HT1080 (cell line): ENCODE data around the gene ZFPM1. TPM values are rescaled to one million over a fixed set of nuclear protein-coding genes. Genes with fewer than 3 reads are reported as not detected.

ENCODE experiments used
- DNase-seq: peaks from one replicate; pipeline ENCODE4 v3.0.0-alpha.2; 2015; ENCODE audit warnings: low read depth
- total RNA-seq: library from RNA; depleted of rRNA; stranded (reverse); fragments of >200 nt; shearing (Covaris generic); gene quantifications from 2 replicates; pipeline ENCODE4 v1.2.3, GENCODE V29; 2014

ZFPM1 gene
- total RNA-seq, 1 experiment from 2014 or later = 1.9 TPM

- DNase-seq = no peak
Measured at GRCh38 chr16:88417684-88418476, 35.2 kb upstream of the ZFPM1 start.

GRCh38 chr16:88418869-88419268 lies 34.2 kb upstream of the ZFPM1 start:
- no peak for DNase-seq

GRCh38 chr16:88419790-88420189 lies 33.3 kb upstream of the ZFPM1 start:
- no peak for DNase-seq

DNA sequence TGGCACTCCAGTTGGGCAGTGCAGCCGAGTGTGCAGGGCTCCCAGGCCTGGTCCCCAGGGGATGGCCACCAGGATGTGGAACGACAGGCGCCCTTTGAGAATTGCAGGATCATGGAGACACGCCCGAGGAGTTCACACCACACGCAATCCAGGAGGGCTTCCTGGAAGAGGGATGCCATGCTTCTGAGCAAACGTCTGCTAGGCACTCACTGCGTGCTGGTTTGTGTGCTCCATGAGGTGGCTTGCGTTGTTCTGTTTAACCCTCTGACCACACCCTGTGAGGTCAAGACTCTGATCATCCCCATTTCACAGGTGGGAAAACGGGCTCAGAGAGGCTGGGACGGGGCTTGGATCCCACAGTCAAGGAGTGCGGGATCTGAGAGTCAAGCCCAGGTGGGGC lies 32.6 kb upstream of the ZFPM1 start:
- DNase-seq = no peak

- no peak for DNase-seq
Measured at GRCh38 chr16:88421301-88421700, 31.8 kb upstream of the ZFPM1 start.

DNA sequence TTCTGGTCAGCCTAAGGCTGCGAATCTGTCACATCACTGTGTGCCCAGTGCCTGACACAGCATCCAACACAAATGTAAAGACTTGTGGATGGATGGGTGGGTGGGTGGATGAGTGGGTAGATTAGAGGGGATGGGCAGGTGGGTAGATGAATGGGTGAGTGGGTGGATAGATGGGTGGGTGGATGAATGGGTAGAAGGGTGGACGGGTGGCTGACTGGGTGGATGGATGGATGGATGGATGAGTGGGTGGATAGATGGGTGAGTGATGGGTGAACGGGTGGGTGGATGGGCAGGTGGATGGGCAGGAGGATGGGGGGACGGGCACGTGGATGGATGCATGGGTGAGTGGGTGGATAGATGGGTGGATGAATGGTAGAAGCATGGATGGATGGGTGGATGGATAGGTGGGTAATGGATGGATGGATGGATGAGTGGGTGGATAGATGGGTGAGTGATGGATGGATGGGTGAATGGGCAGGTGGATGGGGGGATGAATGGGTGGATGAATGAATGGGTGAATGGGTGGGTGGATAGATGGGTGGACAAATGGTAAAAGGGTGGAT lies 31.1 kb upstream of the ZFPM1 start:
- no peak for DNase-seq

GRCh38 chr16:88422733-88423447 lies 30.2 kb upstream of the ZFPM1 start:
- no peak for DNase-seq

- no peak for DNase-seq
Measured at GRCh38 chr16:88423448-88423850, 29.6 kb upstream of the ZFPM1 start.

- DNase-seq = no peak
Measured at GRCh38 chr16:88424587-88425235, 28.4 kb upstream of the ZFPM1 start.

DNA sequence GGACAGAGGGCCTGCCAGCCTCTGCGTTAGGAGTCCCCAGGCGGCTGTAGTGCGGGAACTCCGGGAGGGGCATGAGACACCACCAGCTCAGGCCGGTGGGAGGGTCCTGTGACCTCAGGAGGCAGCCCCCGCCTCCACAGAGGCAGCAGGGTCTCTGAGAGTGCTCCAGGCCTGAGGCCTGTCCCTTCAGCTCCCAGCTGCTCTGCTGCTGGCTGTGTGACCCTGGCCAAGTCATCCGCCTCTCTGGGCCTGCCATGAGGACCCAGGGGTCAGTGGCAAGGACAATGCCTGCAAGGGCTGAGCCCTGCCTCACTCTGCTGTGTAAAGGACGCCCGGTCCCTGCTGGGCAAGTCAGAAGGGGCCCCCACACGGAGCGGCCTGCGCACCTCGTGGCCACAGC lies 27.1 kb upstream of the ZFPM1 start:
- no peak for DNase-seq

- no peak for DNase-seq
Measured at GRCh38 chr16:88427376-88427775, 25.7 kb upstream of the ZFPM1 start.

DNA sequence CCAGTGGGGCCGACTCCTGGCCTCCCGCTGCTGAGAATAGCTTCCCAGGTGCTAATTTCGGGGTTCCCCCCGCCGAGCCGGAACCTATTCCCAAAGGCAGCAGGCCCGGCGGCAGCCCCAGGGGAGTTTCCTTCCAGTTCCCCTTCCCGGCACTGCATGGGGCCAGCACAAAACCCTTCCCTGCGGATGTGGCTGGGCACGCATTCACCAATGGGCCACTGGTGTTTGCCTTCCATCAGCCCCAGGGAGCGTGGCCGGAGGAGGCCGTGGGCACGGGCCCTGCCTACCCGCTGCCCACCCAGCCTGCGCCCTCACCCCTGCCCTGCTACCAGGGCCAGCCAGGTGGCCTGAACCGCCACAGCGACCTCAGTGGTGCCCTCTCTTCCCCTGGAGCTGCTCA lies 24.9 kb upstream of the ZFPM1 start:
- DNase-seq = no peak

DNA sequence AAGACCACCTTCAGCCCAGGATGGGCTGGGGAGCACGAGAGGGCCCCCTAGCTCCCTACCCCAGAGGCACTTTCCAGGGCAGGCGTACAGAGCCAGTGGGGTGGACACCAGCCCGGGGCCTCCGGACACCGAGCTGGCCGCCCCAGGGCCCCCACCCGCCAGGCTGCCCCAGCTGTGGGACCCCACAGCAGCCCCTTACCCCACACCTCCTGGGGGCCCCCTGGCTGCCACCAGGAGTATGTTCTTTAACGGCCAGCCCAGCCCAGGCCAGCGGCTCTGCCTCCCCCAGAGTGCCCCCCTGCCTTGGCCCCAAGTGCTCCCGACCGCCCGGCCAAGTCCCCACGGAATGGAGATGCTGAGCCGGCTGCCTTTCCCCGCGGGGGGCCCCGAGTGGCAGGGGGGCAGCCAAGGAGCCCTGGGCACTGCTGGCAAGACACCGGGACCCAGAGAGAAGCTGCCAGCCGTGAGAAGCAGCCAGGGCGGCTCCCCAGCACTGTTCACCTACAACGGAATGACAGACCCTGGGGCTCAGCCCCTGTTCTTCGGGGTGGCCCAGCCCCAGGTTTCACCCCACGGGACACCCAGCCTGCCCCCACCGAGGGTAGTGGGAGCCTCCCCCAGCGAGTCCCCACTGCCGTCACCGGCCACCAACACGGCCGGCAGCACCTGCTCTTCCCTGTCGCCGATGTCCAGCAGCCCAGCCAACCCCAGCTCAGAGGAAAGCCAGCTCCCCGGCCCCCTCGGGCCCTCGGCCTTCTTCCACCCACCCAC lies 24.3 kb upstream of the ZFPM1 start:
- DNase-seq = no peak

GRCh38 chr16:88429387-88430184 lies 23.5 kb upstream of the ZFPM1 start:
- no peak for DNase-seq

DNA sequence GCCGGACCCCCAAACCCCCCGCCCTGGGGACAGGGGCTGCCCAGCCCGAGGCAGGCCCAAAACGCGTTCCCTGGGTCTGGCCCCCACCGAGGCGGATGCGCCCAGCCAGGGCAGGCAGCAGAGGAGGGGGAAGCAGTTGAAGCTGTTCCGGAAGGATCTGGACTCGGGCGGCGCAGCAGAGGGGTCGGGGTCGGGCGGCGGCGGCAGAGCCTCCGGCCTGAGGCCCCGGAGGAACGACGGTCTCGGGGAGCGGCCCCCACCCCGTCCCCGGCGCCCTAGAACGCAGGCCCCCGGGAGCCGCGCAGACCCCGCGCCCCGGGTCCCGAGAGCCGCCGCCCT lies 22.9 kb upstream of the ZFPM1 start:
- DNase-seq = no peak

GRCh38 chr16:88430524-88431446 lies 22.3 kb upstream of the ZFPM1 start:
- DNase-seq = no peak

DNA sequence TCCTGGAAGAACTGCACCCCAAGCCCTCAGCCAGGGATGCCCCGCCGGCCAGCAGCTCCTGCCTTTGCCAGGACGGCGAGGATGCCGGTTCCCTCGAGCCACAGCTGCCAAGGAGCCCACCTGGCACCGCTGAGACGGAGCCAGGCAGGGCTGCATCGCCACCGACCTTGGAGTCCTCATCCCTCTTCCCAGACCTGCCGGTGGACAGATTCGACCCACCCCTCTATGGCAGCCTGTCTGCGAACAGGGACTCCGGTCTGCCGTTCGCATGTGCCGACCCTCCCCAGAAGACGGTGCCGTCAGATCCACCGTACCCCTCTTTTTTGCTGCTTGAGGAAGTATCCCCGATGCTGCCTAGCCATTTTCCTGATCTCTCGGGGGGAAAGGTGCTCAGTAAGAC lies 21.4 kb upstream of the ZFPM1 start:
- no peak for DNase-seq

DNA sequence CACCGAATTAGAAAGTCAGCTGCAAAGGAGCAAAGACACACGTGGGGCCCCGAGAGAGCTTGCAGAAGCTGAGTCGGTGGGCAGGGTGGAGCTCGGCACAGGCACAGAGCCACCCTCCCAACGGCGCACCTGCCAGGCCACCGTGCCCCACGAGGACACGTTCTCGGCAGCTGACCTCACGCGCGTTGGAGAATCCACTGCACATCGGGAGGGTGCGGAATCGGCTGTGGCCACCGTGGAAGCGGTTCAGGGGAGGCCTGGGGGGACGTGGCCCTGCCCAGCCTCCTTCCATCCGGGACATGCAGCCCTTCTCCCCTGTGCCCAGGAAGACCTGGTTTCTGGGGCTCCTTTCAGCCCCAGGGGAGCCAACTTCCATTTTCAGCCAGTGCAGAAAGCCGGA lies 20.9 kb upstream of the ZFPM1 start:
- DNase-seq = no peak

GRCh38 chr16:88432753-88433152 lies 20.3 kb upstream of the ZFPM1 start:
- no peak for DNase-seq
